Peyer's patch (tissue), 4 donors: ENCODE data around the gene SPI1.

Source experiments
- CTCF ChIP-seq, 6 experiments: fragments of 450-650 bp in 4 of 6; fragments of 200-600 bp in 2 of 6; sonication (generic) in 1 of 6; IDR thresholded peaks; one replicate each; pipeline ENCODE4 v1.5.1; 2017 to 2019; ENCODE audit warnings: antibody characterized with exemption in 6 of 6, mild to moderate bottlenecking in 3 of 6, moderate library complexity in 1 of 6
- POLR2A ChIP-seq, 2 donors: fragments of 450-650 bp; IDR thresholded peaks; one replicate each; pipeline ENCODE4 v1.5.1; 2017; ENCODE audit warnings: antibody characterized with exemption in 2 of 2, mild to moderate bottlenecking in 2 of 2, moderate library complexity in 2 of 2

GRCh38 chr11:47418454-47419259 is 40.3 kb upstream of the SPI1 start:
- TF ChIP-seq CTCF (IDR thresholded peaks at IDR 0.05) (no peak), POLR2A (IDR thresholded peaks at IDR 0.05) (no peak)
